ENCODE results near the gene CELSR3. TPM values are rescaled to one million over a fixed set of nuclear protein-coding genes. Genes with fewer than 3 reads are reported as not detected.
A peak's percentile ranks its signal among the peaks of the same experiment; 100 is the strongest.

The CELSR3 gene
- total RNA-seq, 1 experiment from 2014 or later = 1.1 TPM

DNA sequence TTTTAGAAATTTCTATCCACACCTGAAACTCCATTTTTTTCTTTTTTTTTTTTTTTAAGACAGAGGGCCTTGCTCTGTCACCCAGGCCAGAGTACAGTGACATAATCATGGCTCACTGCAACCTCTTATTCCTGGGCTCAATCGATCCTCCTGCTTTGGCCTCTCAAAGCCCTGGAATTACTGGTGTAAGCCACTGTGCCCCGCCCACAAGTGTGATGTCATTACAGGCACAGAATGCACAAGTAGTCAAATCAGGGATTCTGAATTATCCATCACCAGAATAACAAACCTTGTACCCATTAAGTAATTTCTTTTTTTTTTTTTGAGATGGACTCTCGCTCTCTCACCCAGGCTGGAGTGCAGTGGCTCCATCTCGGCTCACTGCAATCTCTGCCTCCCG lies 55.2 kb downstream of the CELSR3 start:
- Histone ChIP-seq H3K27me3 (ENCODE audit: low read length) (no peaks in the 10 kb centered on the region), H3K9me3 (ENCODE audit: low read length) (no peaks in the 10 kb centered on the region), H3F3A (ENCODE audit: low read length, unreplicated experiment) (no peaks in the 10 kb centered on the region), H4K20me1 (ENCODE audit: low read length) (no peaks in the 10 kb centered on the region), H3K9ac (ENCODE audit: low read length) (no peak overlapping the region), H3K4me2 (ENCODE audit: low read length) (peak overlapping the region; percentile 98; the same call in 1 of the 2 replicates), H3K4me3 (ENCODE audit: low read length) (no peak overlapping the region), H3K4me1 (ENCODE audit: insufficient read depth, low read length) (peaks cover 8% of the 10 kb centered on the region), H3K36me3 (ENCODE audit: low read depth, low read length) (peaks cover 50% of the 10 kb centered on the region), H3K9me2 (replicated peaks; ENCODE audit: low read length) (no peaks in the 10 kb centered on the region), H3K27ac (ENCODE audit: low read length) (no peak overlapping the region), H3K79me2 (ENCODE audit: low read length) (peaks cover 41% of the 10 kb centered on the region), H2AFZ (ENCODE audit: low read length) (no peak overlapping the region)
- ChIA-PET CTCF (no interaction called here), POLR2A (ENCODE audit: unreplicated experiment) (no interaction called here)
- BruUV-seq (replicated peaks) = no TSS peak
- intact Hi-C loops (cut with micrococcal nuclease) = no loop called here
- ATAC-seq (no peak), DNase-seq (no peak)
- no peak for TF ChIP-seq CTCF (conservative IDR thresholded peaks at IDR 0.05; ENCODE audit: low read depth, low read length)
- no peak for TF ChIP-seq EZH2 (IDR thresholded peaks at IDR 0.05; ENCODE audit: low read length, unreplicated experiment)
- no peak for TF ChIP-seq EZH2phosphoT487 (IDR thresholded peaks at IDR 0.05; ENCODE audit: borderline replicate concordance, low read length)

GRCh38 chr3:48601622-48601994 lies 61.1 kb downstream of the CELSR3 start:
- ChIA-PET POLR2A (ENCODE audit: unreplicated experiment) (no interaction called here), CTCF (interaction anchor here (0.7 kb wide), 1 partner anchor 10 kb away, joined by 8 read pairs; no protein-coding TSS in a partner anchor)
- intact Hi-C loops (cut with micrococcal nuclease) = no loop called here

More at GRCh38 chr3:48601622-48601994, 61.1 kb downstream of the CELSR3 start:
- no TSS peak for BruUV-seq (replicated peaks)
- peaks cover 74% of the 10 kb centered on the region for H3K36me3 ChIP-seq (ENCODE audit: low read depth, low read length)
- no peak for TF ChIP-seq EZH2 (IDR thresholded peaks at IDR 0.05; ENCODE audit: low read length, unreplicated experiment)
- no peak for TF ChIP-seq CTCF (conservative IDR thresholded peaks at IDR 0.05; ENCODE audit: low read depth, low read length)
- no peak for TF ChIP-seq EZH2phosphoT487 (IDR thresholded peaks at IDR 0.05; ENCODE audit: borderline replicate concordance, low read length)
- H3K27ac ChIP-seq (ENCODE audit: low read length) = no peak overlapping the region
- no peaks in the 10 kb centered on the region for H3K27me3 ChIP-seq (ENCODE audit: low read length)
- no peaks in the 10 kb centered on the region for H3K9me3 ChIP-seq (ENCODE audit: low read length)
- no peaks in the 10 kb centered on the region for H3K9me2 ChIP-seq (replicated peaks; ENCODE audit: low read length)
- no peak overlapping the region for H2AFZ ChIP-seq (ENCODE audit: low read length)
- H3K4me2 ChIP-seq (ENCODE audit: low read length) = no peak overlapping the region
- no peak overlapping the region for H3K4me3 ChIP-seq (ENCODE audit: low read length)
- H3F3A ChIP-seq (ENCODE audit: low read length, unreplicated experiment) = no peaks in the 10 kb centered on the region
- H3K79me2 ChIP-seq (ENCODE audit: low read length) = peaks cover 16% of the 10 kb centered on the region
- peaks cover 48% of the 10 kb centered on the region for H3K4me1 ChIP-seq (ENCODE audit: insufficient read depth, low read length)
- no peak overlapping the region for H3K9ac ChIP-seq (ENCODE audit: low read length)
- no peaks in the 10 kb centered on the region for H4K20me1 ChIP-seq (ENCODE audit: low read length)
- DNase-seq = no peak
- ATAC-seq = no peak

All from PC-3 (cell line).